B cell (primary cell): ENCODE measurements around the gene MRPL52. TPM values are rescaled to one million over a fixed set of nuclear protein-coding genes. Genes with fewer than 3 reads are reported as not detected.

ENCODE experiments used
- ATAC-seq: fragments of 200-7000 bp; cut with Tn5 transposase; one replicate; pipeline ENCODE4 v1.10.0; 2021; ENCODE audit warnings: low read depth, mild to moderate bottlenecking, moderate number of reproducible peaks, moderate library complexity
- CTCF ChIA-PET: fragments of 350-600 bp; sonication (Branson Sonifier 250); formaldehyde crosslinking; loops from one replicate; lab custom pipeline; 2021; ENCODE audit warnings: antibody characterized with exemption, inconsistent platforms; lab: Charles Lee
- POLR2A ChIA-PET: fragments of 350-600 bp; sonication (Branson Sonifier 250); formaldehyde crosslinking; loops from one replicate; lab custom pipeline; 2021; ENCODE audit warnings: antibody characterized with exemption; lab: Charles Lee
- DNase-seq: peaks from one replicate; pipeline ENCODE4 v3.0.0; 2013
- H2AFZ ChIP-seq: 2 replicates; pipeline ENCODE4 v1.6.1; 2012; ENCODE audit warnings: mild to moderate bottlenecking, low read depth, low read length; ENCODE audit not compliant: insufficient read depth, poor library complexity, severe bottlenecking
- H3K27ac ChIP-seq, 2 donors: 1 replicate in 1 of 2; 2 replicates in 1 of 2; pipeline ENCODE4 v1.5.1; 2012 to 2013; ENCODE audit warnings: low read length in 2 of 2, mild to moderate bottlenecking in 2 of 2, moderate library complexity in 1 of 2
- H3K27me3 ChIP-seq, 4 experiments: fragments of 200-600 bp in 1 of 4; sonication (generic) in 1 of 4; replicated peaks in 1 of 4; 1 replicate in 2 of 4; 2 replicates in 2 of 4; pipeline versions ENCODE4 v1.6.1 to v1.7.0; 2013 to 2016; ENCODE audit warnings: low read length in 3 of 4, mild to moderate bottlenecking in 2 of 4, mixed read lengths in 1 of 4, moderate library complexity in 1 of 4; ENCODE audit not compliant: insufficient read depth in 4 of 4, control insufficient read depth in 3 of 4; ENCODE audit errors: control extremely low read depth in 1 of 4
- H3K36me3 ChIP-seq, 2 experiments: replicated peaks in 1 of 2; 1 replicate in 1 of 2; 2 replicates in 1 of 2; pipeline versions ENCODE4 v1.6.1 to v1.7.1; 2013; ENCODE audit warnings: low read length in 1 of 2; ENCODE audit not compliant: insufficient read depth in 2 of 2, control insufficient read depth in 1 of 2; ENCODE audit errors: control extremely low read depth in 1 of 2, extremely low read depth in 1 of 2
- H3K4me1 ChIP-seq, 2 donors: fragments of 200-600 bp in 1 of 2; sonication (generic) in 1 of 2; 1 replicate in 1 of 2; 2 replicates in 1 of 2; pipeline versions ENCODE4 v1.5.1 to v1.6.1; 2013 to 2017; ENCODE audit warnings: low read length in 2 of 2; ENCODE audit not compliant: control insufficient read depth in 2 of 2, insufficient read depth in 2 of 2
- H3K4me2 ChIP-seq: replicated peaks from 2 replicates; pipeline ENCODE3; 2012; ENCODE audit warnings: mild to moderate bottlenecking, low read depth, low read length; ENCODE audit not compliant: poor library complexity, severe bottlenecking
- H3K4me3 ChIP-seq, 5 experiments: fragments of 200-600 bp in 1 of 5; sonication (generic) in 1 of 5; 1 replicate in 3 of 5; 2 replicates in 2 of 5; pipeline versions ENCODE4 v1.5.1 to v1.7.0; 2011 to 2016; ENCODE audit warnings: low read length in 4 of 5, mild to moderate bottlenecking in 4 of 5, low read depth in 2 of 5, control low read depth in 1 of 5, moderate library complexity in 1 of 5; ENCODE audit not compliant: insufficient read depth in 1 of 5; ENCODE audit errors: control extremely low read depth in 1 of 5, extremely low read depth in 1 of 5
- H3K79me2 ChIP-seq: fragments of 200-600 bp; sonication (generic); one replicate; pipeline ENCODE4 v1.6.0; 2016; ENCODE audit warnings: low read length; ENCODE audit not compliant: control insufficient read depth, insufficient read depth
- H3K9ac ChIP-seq: fragments of 200-600 bp; sonication (generic); 2 replicates; pipeline ENCODE4 v1.6.1; 2017; ENCODE audit warnings: mild to moderate bottlenecking, low read length, moderate library complexity
- H3K9me3 ChIP-seq, 3 donors: one replicate each; pipeline versions ENCODE4 v1.6.1 to v1.7.1; 2013; ENCODE audit warnings: low read length in 2 of 3; ENCODE audit not compliant: control insufficient read depth in 2 of 3, insufficient read depth in 1 of 3; ENCODE audit errors: control extremely low read depth in 1 of 3
- H4K20me1 ChIP-seq: 2 replicates; pipeline ENCODE4 v1.6.0; 2012; ENCODE audit warnings: mild to moderate bottlenecking, low read length; ENCODE audit not compliant: insufficient read depth, control insufficient read depth, poor library complexity, severe bottlenecking
- H3K27ac Mint-ChIP-seq: one replicate; pipeline ENCODE4 v1.8.0; 2021; ENCODE audit warnings: mixed read lengths
- H3K27me3 Mint-ChIP-seq: one replicate; pipeline ENCODE4 v1.8.0; 2021; ENCODE audit warnings: mixed read lengths
- H3K4me1 Mint-ChIP-seq: one replicate; pipeline ENCODE4 v1.8.0; 2021; ENCODE audit warnings: mixed read lengths
- H3K4me3 Mint-ChIP-seq: one replicate; pipeline ENCODE4 v1.8.0; 2021; ENCODE audit warnings: mixed read lengths
- H3K9me3 Mint-ChIP-seq: one replicate; pipeline ENCODE4 v1.8.0; 2022; ENCODE audit warnings: mixed read lengths; ENCODE audit not compliant: insufficient read depth
- EZH2 ChIP-seq: IDR thresholded peaks from 2 replicates; pipeline ENCODE4 v1.6.1; 2012; ENCODE audit warnings: borderline replicate concordance, low read depth, mild to moderate bottlenecking, moderate library complexity, low read length; ENCODE audit not compliant: insufficient read depth, poor library complexity, severe bottlenecking
- WGBS: methylation state at CpG from one replicate; pipeline ENCODE4 v1.1.5; 2013; ENCODE audit warnings: missing lambda C conversion rate; ENCODE audit not compliant: insufficient coverage; 5-methylcytosine and 5-hydroxymethylcytosine counted together
- intact Hi-C: fragments of 100-400 bp; cut with micrococcal nuclease; formaldehyde crosslinking; loops from one replicate; pipeline ENCODE4 v1.10.0; 2022
- polyA plus RNA-seq: library from polyadenylated mRNA; depleted of rRNA; stranded (reverse); fragments of >200 nt; gene quantifications from 2 replicates; pipeline ENCODE4 v1.2.3, GENCODE V29; 2012
- total RNA-seq, 2 donors: library from RNA; stranded (reverse); fragments of 120-200 nt in 1 of 2; gene quantifications; 1 replicate in 1 of 2; 2 replicates in 1 of 2; pipeline versions ENCODE4 v1.2.3 to v1.2.4, GENCODE V29; 2013 to 2022
- TF ChIP-seq, protein P1 (sequence below): fragments of 200-600 bp; IDR thresholded peaks from one replicate; pipeline ENCODE4 v1.8.0; 2022; ENCODE audit warnings: antibody characterized with exemption, mild to moderate bottlenecking

The MRPL52 gene
- total and polyA plus RNA-seq, 2 donors (not counting 1 experiment from before 2014, with no cell fraction given) = 37.4 to 91.6 TPM

DNA sequence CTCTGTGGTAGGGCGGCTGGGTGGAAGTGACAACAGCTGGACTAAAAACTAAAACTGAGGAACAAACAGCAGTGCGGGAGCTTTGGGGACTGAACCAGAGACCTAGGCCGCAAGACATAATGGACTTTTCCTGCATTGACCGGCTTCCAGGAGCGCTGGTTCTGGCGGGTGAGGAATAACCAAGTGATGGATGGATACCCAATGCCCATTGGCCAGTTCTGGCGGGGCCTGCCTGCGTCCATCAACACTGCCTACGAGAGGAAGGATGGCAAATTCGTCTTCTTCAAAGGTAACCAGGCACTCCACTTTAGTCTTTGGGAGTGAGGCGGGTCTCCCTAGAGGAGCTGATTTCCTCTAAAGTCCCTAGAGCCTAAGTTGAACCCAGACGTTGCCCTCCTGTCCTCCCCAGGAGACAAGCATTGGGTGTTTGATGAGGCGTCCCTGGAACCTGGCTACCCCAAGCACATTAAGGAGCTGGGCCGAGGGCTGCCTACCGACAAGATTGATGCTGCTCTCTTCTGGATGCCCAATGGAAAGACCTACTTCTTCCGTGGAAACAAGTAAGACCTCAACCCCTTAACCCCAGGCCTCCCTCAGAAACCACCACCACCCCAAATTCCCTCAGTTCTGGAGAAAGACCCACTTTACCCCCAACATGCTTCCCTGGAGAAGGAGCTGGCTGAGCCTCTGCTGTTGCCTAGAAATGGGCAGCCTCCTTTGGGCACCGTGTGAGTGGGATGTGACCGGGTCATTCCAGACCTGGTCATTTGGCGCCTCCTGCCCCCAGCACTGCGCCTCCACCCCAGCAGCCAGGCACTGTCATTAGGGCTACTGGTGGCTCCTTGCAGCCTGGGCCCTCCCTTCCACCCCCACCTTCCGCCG is 14.8 kb downstream of the MRPL52 start:
- intact Hi-C loops = no loop called here
- ATAC-seq (no peak), DNase-seq (no peak)
- peaks cover 0 to 21% (median under 1%) of the 10 kb centered on the region in 4 experiments for H3K27me3 ChIP-seq
- Mint-ChIP-seq H3K27ac (no peak overlapping the region), H3K27me3 (peaks cover 10% of the 10 kb centered on the region), H3K4me3 (no peak overlapping the region), H3K9me3 (no peaks in the 10 kb centered on the region), H3K4me1 (no peaks in the 10 kb centered on the region)
- H2AFZ ChIP-seq = no peak overlapping the region
- H3K4me2 ChIP-seq = no peak overlapping the region
- H3K9ac ChIP-seq = no peak overlapping the region
- no peaks in the 10 kb centered on the region for H3K79me2 ChIP-seq
- TF ChIP-seq, protein P1, sequence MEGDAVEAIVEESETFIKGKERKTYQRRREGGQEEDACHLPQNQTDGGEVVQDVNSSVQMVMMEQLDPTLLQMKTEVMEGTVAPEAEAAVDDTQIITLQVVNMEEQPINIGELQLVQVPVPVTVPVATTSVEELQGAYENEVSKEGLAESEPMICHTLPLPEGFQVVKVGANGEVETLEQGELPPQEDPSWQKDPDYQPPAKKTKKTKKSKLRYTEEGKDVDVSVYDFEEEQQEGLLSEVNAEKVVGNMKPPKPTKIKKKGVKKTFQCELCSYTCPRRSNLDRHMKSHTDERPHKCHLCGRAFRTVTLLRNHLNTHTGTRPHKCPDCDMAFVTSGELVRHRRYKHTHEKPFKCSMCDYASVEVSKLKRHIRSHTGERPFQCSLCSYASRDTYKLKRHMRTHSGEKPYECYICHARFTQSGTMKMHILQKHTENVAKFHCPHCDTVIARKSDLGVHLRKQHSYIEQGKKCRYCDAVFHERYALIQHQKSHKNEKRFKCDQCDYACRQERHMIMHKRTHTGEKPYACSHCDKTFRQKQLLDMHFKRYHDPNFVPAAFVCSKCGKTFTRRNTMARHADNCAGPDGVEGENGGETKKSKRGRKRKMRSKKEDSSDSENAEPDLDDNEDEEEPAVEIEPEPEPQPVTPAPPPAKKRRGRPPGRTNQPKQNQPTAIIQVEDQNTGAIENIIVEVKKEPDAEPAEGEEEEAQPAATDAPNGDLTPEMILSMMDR = no peak
- no peak for TF ChIP-seq EZH2
- H3K27ac ChIP-seq = no peak overlapping the region
- H3K9me3 ChIP-seq = no peaks in the 10 kb centered on the region
- no peak overlapping the region for H3K4me3 ChIP-seq
- 88% methylated on average over 17 of the region's 22 CpGs for WGBS
- ChIA-PET CTCF (interaction anchor here (1.2 kb wide), 2 partner anchors 8 to 25 kb away, joined by 3 to 4 read pairs; no protein-coding TSS in a partner anchor), POLR2A (interaction anchor here (0.6 to 0.7 kb wide), 2 partner anchors 50 to 54 kb away, joined by 7 to 12 read pairs; no protein-coding TSS in a partner anchor)
- no peaks in the 10 kb centered on the region for H4K20me1 ChIP-seq
- no peaks in the 10 kb centered on the region for H3K36me3 ChIP-seq
- no peaks in the 10 kb centered on the region for H3K4me1 ChIP-seq

DNA sequence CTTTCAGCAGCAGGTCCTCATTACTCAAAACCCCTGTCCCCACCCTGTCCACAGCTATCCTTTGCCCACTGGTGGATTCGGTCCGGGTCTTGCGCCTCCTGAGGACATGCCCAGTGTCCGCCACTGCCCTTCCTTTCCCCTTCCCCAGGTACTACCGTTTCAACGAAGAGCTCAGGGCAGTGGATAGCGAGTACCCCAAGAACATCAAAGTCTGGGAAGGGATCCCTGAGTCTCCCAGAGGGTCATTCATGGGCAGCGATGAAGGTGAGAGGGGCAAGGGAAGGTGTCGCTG is 15.4 kb downstream of the MRPL52 start:
- TF ChIP-seq, protein P1 = no peak
- no peak for TF ChIP-seq EZH2
- Histone ChIP-seq H3K36me3 (no peaks in the 10 kb centered on the region), H3K9ac (no peak overlapping the region), H3K27me3 (peaks cover 0 to 19% (median 0%) of the 10 kb centered on the region in 4 experiments), H2AFZ (no peak overlapping the region), H4K20me1 (no peaks in the 10 kb centered on the region), H3K4me3 (no peak overlapping the region), H3K4me1 (no peaks in the 10 kb centered on the region), H3K79me2 (no peaks in the 10 kb centered on the region), H3K9me3 (no peaks in the 10 kb centered on the region), H3K27ac (no peak overlapping the region), H3K4me2 (no peak overlapping the region)
- CTCF ChIA-PET = interaction anchor here (1.2 kb wide), 1 partner anchor 8 kb away, joined by 3 read pairs; no protein-coding TSS in a partner anchor
- POLR2A ChIA-PET = interaction anchor here (0.6 kb wide), 1 partner anchor 55 kb away, joined by 12 read pairs; no protein-coding TSS in a partner anchor
- H3K4me1 Mint-ChIP-seq = no peaks in the 10 kb centered on the region
- ATAC-seq (no peak), DNase-seq (no peak)
- 100% methylated on average over 5 of the region's 9 CpGs for WGBS
- intact Hi-C loops = no loop called here
- H3K4me3 Mint-ChIP-seq = no peak overlapping the region
- H3K27me3 Mint-ChIP-seq = peaks cover 10% of the 10 kb centered on the region
- no peak overlapping the region for H3K27ac Mint-ChIP-seq
- H3K9me3 Mint-ChIP-seq = no peaks in the 10 kb centered on the region
